B cell (primary cell): ENCODE results near the gene CAMK2A. TPM values are rescaled to one million over a fixed set of nuclear protein-coding genes. Genes with fewer than 3 reads are reported as not detected.

ENCODE experiments used
- ATAC-seq: fragments of 200-7000 bp; cut with Tn5 transposase; one replicate; pipeline ENCODE4 v1.10.0; 2021; ENCODE audit warnings: low read depth, mild to moderate bottlenecking, moderate number of reproducible peaks, moderate library complexity
- CTCF ChIA-PET: fragments of 350-600 bp; sonication (Branson Sonifier 250); formaldehyde crosslinking; loops from one replicate; lab custom pipeline; 2021; ENCODE audit warnings: antibody characterized with exemption, inconsistent platforms; lab: Charles Lee
- POLR2A ChIA-PET: fragments of 350-600 bp; sonication (Branson Sonifier 250); formaldehyde crosslinking; loops from one replicate; lab custom pipeline; 2021; ENCODE audit warnings: antibody characterized with exemption; lab: Charles Lee
- DNase-seq: peaks from one replicate; pipeline ENCODE4 v3.0.0; 2013
- H2AFZ ChIP-seq: 2 replicates; pipeline ENCODE4 v1.6.1; 2012; ENCODE audit warnings: mild to moderate bottlenecking, low read depth, low read length; ENCODE audit not compliant: insufficient read depth, poor library complexity, severe bottlenecking
- H3K27ac ChIP-seq, 2 donors: 1 replicate in 1 of 2; 2 replicates in 1 of 2; pipeline ENCODE4 v1.5.1; 2012 to 2013; ENCODE audit warnings: low read length in 2 of 2, mild to moderate bottlenecking in 2 of 2, moderate library complexity in 1 of 2
- H3K27me3 ChIP-seq, 4 experiments: fragments of 200-600 bp in 1 of 4; sonication (generic) in 1 of 4; replicated peaks in 1 of 4; 1 replicate in 2 of 4; 2 replicates in 2 of 4; pipeline versions ENCODE4 v1.6.1 to v1.7.0; 2013 to 2016; ENCODE audit warnings: low read length in 3 of 4, mild to moderate bottlenecking in 2 of 4, mixed read lengths in 1 of 4, moderate library complexity in 1 of 4; ENCODE audit not compliant: insufficient read depth in 4 of 4, control insufficient read depth in 3 of 4; ENCODE audit errors: control extremely low read depth in 1 of 4
- H3K36me3 ChIP-seq, 2 experiments: replicated peaks in 1 of 2; 1 replicate in 1 of 2; 2 replicates in 1 of 2; pipeline versions ENCODE4 v1.6.1 to v1.7.1; 2013; ENCODE audit warnings: low read length in 1 of 2; ENCODE audit not compliant: insufficient read depth in 2 of 2, control insufficient read depth in 1 of 2; ENCODE audit errors: control extremely low read depth in 1 of 2, extremely low read depth in 1 of 2
- H3K4me1 ChIP-seq, 2 donors: fragments of 200-600 bp in 1 of 2; sonication (generic) in 1 of 2; 1 replicate in 1 of 2; 2 replicates in 1 of 2; pipeline versions ENCODE4 v1.5.1 to v1.6.1; 2013 to 2017; ENCODE audit warnings: low read length in 2 of 2; ENCODE audit not compliant: control insufficient read depth in 2 of 2, insufficient read depth in 2 of 2
- H3K4me2 ChIP-seq: replicated peaks from 2 replicates; pipeline ENCODE3; 2012; ENCODE audit warnings: mild to moderate bottlenecking, low read depth, low read length; ENCODE audit not compliant: poor library complexity, severe bottlenecking
- H3K4me3 ChIP-seq, 5 experiments: fragments of 200-600 bp in 1 of 5; sonication (generic) in 1 of 5; 1 replicate in 3 of 5; 2 replicates in 2 of 5; pipeline versions ENCODE4 v1.5.1 to v1.7.0; 2011 to 2016; ENCODE audit warnings: low read length in 4 of 5, mild to moderate bottlenecking in 4 of 5, low read depth in 2 of 5, control low read depth in 1 of 5, moderate library complexity in 1 of 5; ENCODE audit not compliant: insufficient read depth in 1 of 5; ENCODE audit errors: control extremely low read depth in 1 of 5, extremely low read depth in 1 of 5
- H3K79me2 ChIP-seq: fragments of 200-600 bp; sonication (generic); one replicate; pipeline ENCODE4 v1.6.0; 2016; ENCODE audit warnings: low read length; ENCODE audit not compliant: control insufficient read depth, insufficient read depth
- H3K9ac ChIP-seq: fragments of 200-600 bp; sonication (generic); 2 replicates; pipeline ENCODE4 v1.6.1; 2017; ENCODE audit warnings: mild to moderate bottlenecking, low read length, moderate library complexity
- H3K9me3 ChIP-seq, 3 donors: one replicate each; pipeline versions ENCODE4 v1.6.1 to v1.7.1; 2013; ENCODE audit warnings: low read length in 2 of 3; ENCODE audit not compliant: control insufficient read depth in 2 of 3, insufficient read depth in 1 of 3; ENCODE audit errors: control extremely low read depth in 1 of 3
- H4K20me1 ChIP-seq: 2 replicates; pipeline ENCODE4 v1.6.0; 2012; ENCODE audit warnings: mild to moderate bottlenecking, low read length; ENCODE audit not compliant: insufficient read depth, control insufficient read depth, poor library complexity, severe bottlenecking
- H3K27ac Mint-ChIP-seq: one replicate; pipeline ENCODE4 v1.8.0; 2021; ENCODE audit warnings: mixed read lengths
- H3K27me3 Mint-ChIP-seq: one replicate; pipeline ENCODE4 v1.8.0; 2021; ENCODE audit warnings: mixed read lengths
- H3K4me1 Mint-ChIP-seq: one replicate; pipeline ENCODE4 v1.8.0; 2021; ENCODE audit warnings: mixed read lengths
- H3K4me3 Mint-ChIP-seq: one replicate; pipeline ENCODE4 v1.8.0; 2021; ENCODE audit warnings: mixed read lengths
- H3K9me3 Mint-ChIP-seq: one replicate; pipeline ENCODE4 v1.8.0; 2022; ENCODE audit warnings: mixed read lengths; ENCODE audit not compliant: insufficient read depth
- EZH2 ChIP-seq: IDR thresholded peaks from 2 replicates; pipeline ENCODE4 v1.6.1; 2012; ENCODE audit warnings: borderline replicate concordance, low read depth, mild to moderate bottlenecking, moderate library complexity, low read length; ENCODE audit not compliant: insufficient read depth, poor library complexity, severe bottlenecking
- WGBS: methylation state at CpG from one replicate; pipeline ENCODE4 v1.1.5; 2013; ENCODE audit warnings: missing lambda C conversion rate; ENCODE audit not compliant: insufficient coverage; 5-methylcytosine and 5-hydroxymethylcytosine counted together
- intact Hi-C: fragments of 100-400 bp; cut with micrococcal nuclease; formaldehyde crosslinking; loops from one replicate; pipeline ENCODE4 v1.10.0; 2022
- polyA plus RNA-seq: library from polyadenylated mRNA; depleted of rRNA; stranded (reverse); fragments of >200 nt; gene quantifications from 2 replicates; pipeline ENCODE4 v1.2.3, GENCODE V29; 2012
- total RNA-seq, 2 donors: library from RNA; stranded (reverse); fragments of 120-200 nt in 1 of 2; gene quantifications; 1 replicate in 1 of 2; 2 replicates in 1 of 2; pipeline versions ENCODE4 v1.2.3 to v1.2.4, GENCODE V29; 2013 to 2022
- TF ChIP-seq, protein P1 (sequence below): fragments of 200-600 bp; IDR thresholded peaks from one replicate; pipeline ENCODE4 v1.8.0; 2022; ENCODE audit warnings: antibody characterized with exemption, mild to moderate bottlenecking

The CAMK2A gene
- total and polyA plus RNA-seq, 2 donors (not counting 1 experiment from before 2014, with no cell fraction given), result not detected

DNA sequence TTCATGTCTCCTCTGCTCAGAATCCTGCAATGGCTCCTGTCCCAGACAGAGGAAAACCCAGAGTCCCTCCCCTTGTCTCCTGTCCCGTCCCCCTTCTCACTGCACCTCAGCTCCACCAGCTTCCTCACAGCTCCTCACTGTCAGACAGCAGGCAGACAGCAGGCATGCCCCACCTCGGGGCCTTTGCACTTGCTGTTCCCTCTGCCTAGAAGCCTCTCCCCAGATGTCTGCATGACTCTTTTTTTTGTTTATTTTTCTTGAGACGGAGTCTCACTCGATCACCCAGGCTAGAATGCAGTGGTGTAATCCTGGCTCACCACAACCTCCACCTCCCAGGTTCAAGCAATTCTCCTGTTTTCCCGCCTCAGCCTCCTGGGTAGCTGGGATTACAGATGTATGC lies 108.5 kb downstream of the CAMK2A start:
- Histone ChIP-seq H3K9ac (no peak overlapping the region), H3K79me2 (no peaks in the 10 kb centered on the region), H3K4me3 (no peak overlapping the region), H3K27me3 (peaks cover 0 to 2% (median 0%) of the 10 kb centered on the region in 4 experiments), H3K36me3 (no peaks in the 10 kb centered on the region), H3K27ac (no peak overlapping the region), H3K4me2 (no peak overlapping the region), H3K9me3 (no peaks in the 10 kb centered on the region), H2AFZ (no peak overlapping the region), H3K4me1 (no peaks in the 10 kb centered on the region), H4K20me1 (no peaks in the 10 kb centered on the region)
- DNase-seq, result no peak
- peaks cover 7% of the 10 kb centered on the region for H3K27me3 Mint-ChIP-seq
- TF ChIP-seq, protein P1, sequence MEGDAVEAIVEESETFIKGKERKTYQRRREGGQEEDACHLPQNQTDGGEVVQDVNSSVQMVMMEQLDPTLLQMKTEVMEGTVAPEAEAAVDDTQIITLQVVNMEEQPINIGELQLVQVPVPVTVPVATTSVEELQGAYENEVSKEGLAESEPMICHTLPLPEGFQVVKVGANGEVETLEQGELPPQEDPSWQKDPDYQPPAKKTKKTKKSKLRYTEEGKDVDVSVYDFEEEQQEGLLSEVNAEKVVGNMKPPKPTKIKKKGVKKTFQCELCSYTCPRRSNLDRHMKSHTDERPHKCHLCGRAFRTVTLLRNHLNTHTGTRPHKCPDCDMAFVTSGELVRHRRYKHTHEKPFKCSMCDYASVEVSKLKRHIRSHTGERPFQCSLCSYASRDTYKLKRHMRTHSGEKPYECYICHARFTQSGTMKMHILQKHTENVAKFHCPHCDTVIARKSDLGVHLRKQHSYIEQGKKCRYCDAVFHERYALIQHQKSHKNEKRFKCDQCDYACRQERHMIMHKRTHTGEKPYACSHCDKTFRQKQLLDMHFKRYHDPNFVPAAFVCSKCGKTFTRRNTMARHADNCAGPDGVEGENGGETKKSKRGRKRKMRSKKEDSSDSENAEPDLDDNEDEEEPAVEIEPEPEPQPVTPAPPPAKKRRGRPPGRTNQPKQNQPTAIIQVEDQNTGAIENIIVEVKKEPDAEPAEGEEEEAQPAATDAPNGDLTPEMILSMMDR, result no peak
- no peak for TF ChIP-seq EZH2
- ChIA-PET CTCF (no interaction called here), POLR2A (no interaction called here)
- 82% methylated on average over 4 of the region's 5 CpGs for WGBS
- no peaks in the 10 kb centered on the region for H3K9me3 Mint-ChIP-seq
- H3K4me3 Mint-ChIP-seq, result no peak overlapping the region
- no peak for ATAC-seq
- intact Hi-C loops, result no loop called here
- H3K27ac Mint-ChIP-seq, result no peak overlapping the region
- no peaks in the 10 kb centered on the region for H3K4me1 Mint-ChIP-seq

DNA sequence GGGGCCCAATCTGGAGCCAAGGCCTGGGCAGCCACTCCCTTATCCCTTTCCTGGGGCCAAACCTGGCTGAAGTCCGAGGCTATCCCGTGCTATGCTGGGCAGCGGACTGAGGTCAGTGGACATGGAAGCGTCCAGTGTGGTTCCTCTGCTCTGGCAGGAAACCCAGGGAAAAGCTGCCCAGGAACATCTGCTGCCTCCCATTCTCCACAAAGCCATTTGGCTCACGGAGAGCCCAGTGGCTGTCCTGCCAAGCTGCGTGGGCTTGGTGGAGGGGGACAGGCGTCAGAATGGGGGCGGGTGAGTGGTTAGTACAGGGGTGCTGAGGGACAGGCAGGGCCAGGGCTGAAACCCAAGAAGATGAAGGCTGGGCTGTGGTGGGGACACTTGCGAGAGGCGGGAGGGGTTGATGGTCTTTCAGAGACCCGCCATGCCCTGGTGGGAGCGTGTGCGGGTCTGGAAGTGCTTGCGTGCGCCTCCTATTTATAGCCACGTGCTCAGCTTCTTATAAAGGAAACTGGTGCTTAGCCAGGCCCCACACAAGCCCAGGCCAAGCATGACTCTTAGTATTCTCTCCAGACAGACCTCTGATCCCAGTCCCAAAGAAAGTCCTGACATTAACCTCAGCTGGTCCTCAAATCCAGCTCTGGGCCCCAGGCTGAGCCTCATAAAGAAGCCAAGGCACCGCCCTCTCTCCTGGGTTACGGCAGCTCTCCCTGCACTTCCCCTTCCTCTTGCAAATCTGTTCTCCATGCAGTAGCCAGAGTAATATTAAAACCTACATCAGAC lies 109.1 kb downstream of the CAMK2A start:
- Mint-ChIP-seq H3K4me3 (no peak overlapping the region), H3K4me1 (no peaks in the 10 kb centered on the region), H3K27ac (no peak overlapping the region), H3K9me3 (no peaks in the 10 kb centered on the region), H3K27me3 (peaks cover 7% of the 10 kb centered on the region)
- Histone ChIP-seq H4K20me1 (no peaks in the 10 kb centered on the region), H3K79me2 (no peaks in the 10 kb centered on the region), H3K9ac (no peak overlapping the region), H2AFZ (no peak overlapping the region), H3K27me3 (peaks cover 0 to 2% (median 0%) of the 10 kb centered on the region in 4 experiments), H3K9me3 (no peaks in the 10 kb centered on the region), H3K27ac (no peak overlapping the region), H3K4me2 (no peak overlapping the region), H3K36me3 (no peaks in the 10 kb centered on the region), H3K4me1 (no peaks in the 10 kb centered on the region), H3K4me3 (no peak overlapping the region)
- intact Hi-C loops, result no loop called here
- ATAC-seq (no peak), DNase-seq (no peak)
- TF ChIP-seq, protein P1, result no peak
- TF ChIP-seq EZH2, result no peak
- ChIA-PET CTCF (no interaction called here), POLR2A (no interaction called here)
- 82% methylated on average over 14 of the region's 18 CpGs for WGBS
